NCI-H1436 treated with DMSO at 0.1 percent for 48 hours (cell line): ENCODE measurements around the gene CALR3.

Experiments used
- DNase-seq: peaks from one replicate; lab custom pipeline; 2025; lab: John Stamatoyannopoulos, UW

Gene CALR3

GRCh38 chr19:16429066-16429758 lies 66.8 kb downstream of the CALR3 start:
- no peak for DNase-seq
